A673 (cell line): Measurements from ENCODE around the gene SLC38A8.

ENCODE experiments used
- CTCF ChIP-seq: fragments of 300-800, 200-600 bp; sonication (generic); conservative IDR thresholded peaks from 2 replicates; pipeline ENCODE4 v1.5.1; 2017; ENCODE audit warnings: low read depth, mild to moderate bottlenecking, antibody characterized with exemption, low read length, moderate library complexity, mixed read lengths
- EZH2 ChIP-seq: fragments of 200-600 bp; sonication (generic); IDR thresholded peaks from 2 replicates; pipeline ENCODE4 v1.6.1; 2017; ENCODE audit warnings: borderline replicate concordance, low read depth, mild to moderate bottlenecking, mixed read lengths, antibody characterized with exemption, low read length; ENCODE audit not compliant: poor library complexity, severe bottlenecking

DNA sequence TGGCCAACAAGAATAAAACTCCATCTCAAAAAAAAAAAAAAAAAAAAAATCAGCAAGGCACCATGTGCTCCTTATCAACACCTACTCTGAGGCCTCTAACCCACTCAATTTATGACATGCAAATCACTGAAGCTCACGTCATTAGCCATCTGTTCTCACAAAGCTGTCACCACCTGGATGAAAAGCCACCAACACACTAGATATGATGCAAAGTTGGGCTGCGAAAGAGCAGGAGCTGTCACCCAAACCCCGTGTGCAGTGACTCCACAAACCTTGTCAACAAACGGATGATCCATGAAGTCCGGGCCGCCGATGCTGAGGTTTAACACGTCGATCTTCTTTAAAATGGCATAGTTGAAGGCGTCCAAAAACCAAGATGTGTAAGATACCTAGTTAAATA is 48.9 kb upstream of the SLC38A8 start:
- no peak for TF ChIP-seq CTCF
- no peak for TF ChIP-seq EZH2
